Hematopoietic multipotent progenitor cell treated with erythropoietin and hydrocortisone succinate and interleukin-3 and kit ligand, for 17 days (in vitro differentiated cells): ENCODE results near the gene SEM1.
"Not testable (repeated sequence)": the region's sequence is repeated elsewhere in the genome, so short reads cannot be mapped to it uniquely, and the experiment has no call there.

Experiments used
- DNase-seq: peaks from one replicate; pipeline ENCODE4 v3.0.0-alpha.2; 2015; ENCODE audit warnings: low spot score

SEM1 gene

GRCh38 chr7:96700516-96700915, 9.1 kb downstream of the SEM1 start:
- DNase-seq: no peak

- no peak for DNase-seq
Observed at GRCh38 chr7:96699219-96699871, 10.3 kb downstream of the SEM1 start.

GRCh38 chr7:96698449-96698848, 11.2 kb downstream of the SEM1 start:
- not testable (repeated sequence) for DNase-seq

- no peak for DNase-seq
Observed at GRCh38 chr7:96697822-96698221, 11.8 kb downstream of the SEM1 start.

GRCh38 chr7:96695581-96695980, 14.1 kb downstream of the SEM1 start:
- DNase-seq: no peak

GRCh38 chr7:96694082-96694481, 15.6 kb downstream of the SEM1 start:
- DNase-seq: no peak

- DNase-seq: no peak
Observed at GRCh38 chr7:96691702-96692101, 17.9 kb downstream of the SEM1 start.

- no peak for DNase-seq
Observed at GRCh38 chr7:96689414-96689813, 20.2 kb downstream of the SEM1 start.

- no peak for DNase-seq
Observed at GRCh38 chr7:96686305-96686704, 23.3 kb downstream of the SEM1 start.

- DNase-seq: no peak
Observed at GRCh38 chr7:96685755-96686154, 23.9 kb downstream of the SEM1 start.

- no peak for DNase-seq
Observed at GRCh38 chr7:96685353-96685752, 24.3 kb downstream of the SEM1 start.

GRCh38 chr7:96679886-96680285, 29.8 kb downstream of the SEM1 start:
- no peak for DNase-seq

GRCh38 chr7:96676919-96677318, 32.7 kb downstream of the SEM1 start:
- DNase-seq: no peak

GRCh38 chr7:96675548-96675947, 34.1 kb downstream of the SEM1 start:
- DNase-seq: no peak

- DNase-seq: no peak
Observed at GRCh38 chr7:96674565-96674964, 35.1 kb downstream of the SEM1 start.

GRCh38 chr7:96671854-96672253, 37.8 kb downstream of the SEM1 start:
- no peak for DNase-seq

GRCh38 chr7:96670338-96671289, 39.0 kb downstream of the SEM1 start:
- no peak for DNase-seq

- DNase-seq: no peak
Observed at GRCh38 chr7:96669812-96670211, 39.8 kb downstream of the SEM1 start.

- DNase-seq: no peak
Observed at GRCh38 chr7:96667026-96667425, 42.6 kb downstream of the SEM1 start.

GRCh38 chr7:96665689-96666088, 44.0 kb downstream of the SEM1 start:
- DNase-seq: no peak

GRCh38 chr7:96664793-96665192, 44.9 kb downstream of the SEM1 start:
- DNase-seq: no peak

GRCh38 chr7:96663871-96664445, 45.7 kb downstream of the SEM1 start:
- DNase-seq: no peak

- no peak for DNase-seq
Observed at GRCh38 chr7:96663457-96663856, 46.2 kb downstream of the SEM1 start.
